Coronary artery (tissue), 2 donors: ENCODE measurements around the gene ZNF181.
"Not testable (repeated sequence)": the region's sequence is repeated elsewhere in the genome, so short reads cannot be mapped to it uniquely, and the experiment has no call there.

Experiments
- DNase-seq: peaks from one replicate; pipeline ENCODE4 v3.0.0-alpha.2; 2017; ENCODE audit warnings: low spot score
- H3K27ac ChIP-seq, 2 donors: fragments of 200-600 bp; sonication (generic); one replicate each; pipeline ENCODE4 v1.5.1; 2016 to 2019
- H3K4me3 ChIP-seq: fragments of 200-600 bp; sonication (generic); 2 replicates; pipeline ENCODE4 v1.5.1; 2016; ENCODE audit warnings: mild to moderate bottlenecking, moderate library complexity
- TF ChIP-seq, protein P1 (sequence below): fragments of 200-600 bp; sonication (generic); IDR thresholded peaks from one replicate; pipeline ENCODE4 v1.5.1; 2019; ENCODE audit warnings: antibody characterized with exemption

ZNF181 gene

GRCh38 chr19:34733746-34734536 lies at the start of gene ZNF181:
ZNF181 (plus strand) TSS chr19:34734243; CDS start chr19:34735038, 795 bp downstream.
- TF ChIP-seq, protein P1, sequence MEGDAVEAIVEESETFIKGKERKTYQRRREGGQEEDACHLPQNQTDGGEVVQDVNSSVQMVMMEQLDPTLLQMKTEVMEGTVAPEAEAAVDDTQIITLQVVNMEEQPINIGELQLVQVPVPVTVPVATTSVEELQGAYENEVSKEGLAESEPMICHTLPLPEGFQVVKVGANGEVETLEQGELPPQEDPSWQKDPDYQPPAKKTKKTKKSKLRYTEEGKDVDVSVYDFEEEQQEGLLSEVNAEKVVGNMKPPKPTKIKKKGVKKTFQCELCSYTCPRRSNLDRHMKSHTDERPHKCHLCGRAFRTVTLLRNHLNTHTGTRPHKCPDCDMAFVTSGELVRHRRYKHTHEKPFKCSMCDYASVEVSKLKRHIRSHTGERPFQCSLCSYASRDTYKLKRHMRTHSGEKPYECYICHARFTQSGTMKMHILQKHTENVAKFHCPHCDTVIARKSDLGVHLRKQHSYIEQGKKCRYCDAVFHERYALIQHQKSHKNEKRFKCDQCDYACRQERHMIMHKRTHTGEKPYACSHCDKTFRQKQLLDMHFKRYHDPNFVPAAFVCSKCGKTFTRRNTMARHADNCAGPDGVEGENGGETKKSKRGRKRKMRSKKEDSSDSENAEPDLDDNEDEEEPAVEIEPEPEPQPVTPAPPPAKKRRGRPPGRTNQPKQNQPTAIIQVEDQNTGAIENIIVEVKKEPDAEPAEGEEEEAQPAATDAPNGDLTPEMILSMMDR = no peak

DNA sequence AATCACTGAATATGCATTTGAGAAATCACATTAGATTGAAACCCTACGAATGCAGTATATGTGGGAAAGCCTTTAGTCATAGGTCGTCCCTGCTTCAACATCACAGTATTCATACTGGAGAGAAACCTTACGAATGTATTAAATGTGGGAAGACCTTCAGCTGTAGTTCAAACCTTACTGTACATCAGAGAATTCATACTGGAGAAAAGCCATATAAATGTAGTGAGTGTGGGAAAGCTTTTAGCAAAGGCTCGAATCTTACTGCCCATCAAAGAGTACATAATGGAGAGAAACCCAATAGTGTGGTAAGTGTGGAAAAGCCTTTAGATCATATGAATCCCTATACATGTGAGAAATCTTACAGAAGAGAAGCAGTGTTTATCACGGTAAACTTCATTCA lies 48.8 kb upstream of the ZNF181 start:
- H3K27ac ChIP-seq, DNase-seq, H3K4me3 ChIP-seq: not testable (repeated sequence)

More at GRCh38 chr19:34733746-34734536, at the start of gene ZNF181:
- peak within 1 kb of the TSS; percentile 93 for H3K4me3 ChIP-seq
- peak within 1 kb of the TSS; percentile 98 for H3K27ac ChIP-seq
- peak; percentile 92 for DNase-seq

DNA sequence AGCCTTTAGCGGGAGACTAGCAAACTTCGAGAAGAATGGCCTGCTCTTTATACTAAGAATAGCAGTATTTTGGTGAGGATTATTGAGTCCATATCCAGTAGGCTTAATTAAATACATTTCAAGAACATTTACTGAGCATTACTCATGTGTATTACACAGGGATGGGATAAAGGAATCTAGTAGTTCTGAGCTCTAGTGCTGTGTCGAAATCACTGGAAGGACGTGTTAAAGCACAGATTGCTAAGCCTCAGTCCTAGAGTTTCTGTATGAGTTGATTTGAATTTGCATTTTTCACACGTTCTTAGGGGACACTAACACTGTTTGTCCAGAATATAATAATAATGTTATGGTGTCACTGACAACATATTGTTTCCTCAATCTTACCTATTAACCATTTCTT lies 47.6 kb upstream of the ZNF181 start:
- H3K4me3 ChIP-seq = no peak overlapping the region
- TF ChIP-seq, protein P1 = no peak
- DNase-seq = no peak
- no peak overlapping the region for H3K27ac ChIP-seq

DNA sequence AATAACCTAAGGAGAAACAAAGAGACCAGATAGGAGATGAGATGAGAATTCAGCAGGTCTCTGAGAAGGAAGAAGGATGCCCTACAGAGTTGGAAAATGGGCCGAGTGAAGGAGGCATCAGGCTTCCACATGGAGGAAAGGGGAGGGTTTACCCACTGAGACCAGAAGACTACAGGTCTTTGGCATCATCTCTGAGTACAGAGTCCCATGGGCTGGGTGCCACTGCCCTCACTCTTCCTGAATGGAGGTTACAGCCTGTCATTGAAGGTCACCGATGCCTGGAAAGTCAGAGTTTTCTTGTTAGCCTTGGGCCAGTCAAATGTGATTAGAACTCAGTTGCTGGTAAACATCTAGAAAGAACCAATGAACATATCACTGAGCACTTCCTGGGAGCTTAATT lies 46.7 kb upstream of the ZNF181 start:
- Histone ChIP-seq H3K27ac (no peak overlapping the region), H3K4me3 (no peak overlapping the region)
- TF ChIP-seq, protein P1 = no peak
- DNase-seq = no peak

- TF ChIP-seq, protein P1 = no peak
- no peak for DNase-seq
- H3K27ac ChIP-seq = no peak overlapping the region
- no peak overlapping the region for H3K4me3 ChIP-seq
These were observed 45.5 kb upstream of the ZNF181 start for GRCh38 chr19:34688592-34688991.

- TF ChIP-seq, protein P1 = no peak
- H3K27ac ChIP-seq = no peak overlapping the region
- DNase-seq = no peak
These were observed 43.7 kb upstream of the ZNF181 start for GRCh38 chr19:34690372-34690771.

DNA sequence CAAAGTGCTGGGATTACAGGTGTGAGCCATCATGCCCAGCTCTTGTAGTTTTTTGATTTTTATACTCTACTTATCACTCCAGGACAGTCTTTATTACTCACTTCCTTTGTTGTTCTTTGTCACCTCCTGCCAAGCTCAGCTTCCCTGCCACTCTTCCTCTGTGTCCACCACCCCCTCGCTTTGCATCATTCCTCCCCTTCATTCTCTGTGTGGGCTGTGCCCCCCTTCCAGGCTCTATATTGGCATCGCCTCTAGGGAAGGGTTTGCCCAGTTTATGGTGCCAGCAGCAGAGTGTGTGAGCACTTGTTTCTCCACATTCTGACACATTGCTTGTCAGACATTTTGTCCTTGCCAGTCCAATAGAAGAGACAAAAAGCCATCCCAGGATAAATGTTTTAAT lies 41.5 kb upstream of the ZNF181 start:
- H3K4me3 ChIP-seq = no peak overlapping the region
- TF ChIP-seq, protein P1 = no peak
- no peak for DNase-seq
- no peak overlapping the region for H3K27ac ChIP-seq

More at GRCh38 chr19:34690372-34690771, 43.7 kb upstream of the ZNF181 start:
- no peak overlapping the region for H3K4me3 ChIP-seq
